HCT116 (cell line): ENCODE measurements around the gene QRFPR.

Experiments
- ATF3 ChIP-seq: IDR thresholded peaks from 2 replicates; pipeline ENCODE4 v1.6.1; 2012
- CTCF ChIP-seq, 3 experiments: fragments of 200-600 bp in 1 of 3; sonication (generic) in 1 of 3; IDR thresholded peaks in 2 of 3; conservative IDR thresholded peaks in 1 of 3; 2 replicates each; pipeline ENCODE4 v1.5.1; 2012 to 2017; ENCODE audit warnings: low read depth in 2 of 3, low read length in 2 of 3, antibody characterized with exemption in 1 of 3, borderline replicate concordance in 1 of 3, control low read depth in 1 of 3, mild to moderate bottlenecking in 1 of 3, mixed read lengths in 1 of 3, mixed run types in 1 of 3, moderate library complexity in 1 of 3; ENCODE audit not compliant: insufficient read depth in 1 of 3
- JUND ChIP-seq: IDR thresholded peaks from 2 replicates; pipeline ENCODE4 v1.6.1; 2012
- POLR2A ChIP-seq: IDR thresholded peaks from 2 replicates; pipeline ENCODE4 v1.7.0; 2011; ENCODE audit warnings: borderline replicate concordance; ENCODE audit not compliant: insufficient read depth, insufficient read length; ENCODE audit errors: extremely low read depth
- SIN3A ChIP-seq: IDR thresholded peaks from 2 replicates; pipeline ENCODE4 v1.6.1; 2012; ENCODE audit warnings: low read depth
- TF ChIP-seq, protein P1 (sequence below): IDR thresholded peaks from 2 replicates; pipeline ENCODE4 v1.6.1; 2012; ENCODE audit warnings: low read depth

DNA sequence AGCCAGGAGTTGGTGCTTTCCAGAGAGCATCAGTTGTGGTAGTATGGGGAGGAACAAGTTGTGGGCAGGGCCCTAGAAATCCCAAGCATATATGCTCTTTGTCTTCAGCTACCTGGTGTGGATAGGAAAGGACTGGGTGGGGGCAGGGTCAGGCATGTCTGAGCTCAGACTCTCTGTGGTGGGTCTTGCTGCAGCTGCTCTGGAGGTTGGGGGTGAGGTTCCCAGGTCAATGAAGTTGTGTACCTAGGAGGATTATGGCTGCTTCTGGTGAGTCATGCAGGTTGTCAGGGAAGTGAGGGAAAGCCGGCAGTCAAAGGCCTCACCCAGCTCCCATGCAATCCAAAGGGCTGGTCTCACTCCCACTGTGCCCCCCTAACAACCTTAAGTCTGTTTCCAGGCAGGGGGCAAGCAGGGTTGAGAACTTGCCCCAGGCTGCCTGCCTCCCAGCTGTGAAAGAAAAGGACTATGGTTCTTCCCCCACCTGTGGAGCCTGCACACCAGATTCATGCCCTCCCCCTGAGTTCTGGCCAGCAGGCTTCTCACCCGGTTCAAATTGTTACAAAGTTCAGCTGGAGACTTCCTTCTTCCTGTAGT, 30.4 kb upstream of the QRFPR start:
- no peak for TF ChIP-seq CTCF (IDR thresholded peaks at IDR 0.05 in 2 of 3, conservative IDR thresholded peaks at IDR 0.05 in 1 of 3; ENCODE audit: borderline replicate concordance in 1 of 3, insufficient read depth in 1 of 3, low read depth in 2 of 3, low read length in 2 of 3)
- no peak for TF ChIP-seq ATF3
- TF ChIP-seq, protein P1, sequence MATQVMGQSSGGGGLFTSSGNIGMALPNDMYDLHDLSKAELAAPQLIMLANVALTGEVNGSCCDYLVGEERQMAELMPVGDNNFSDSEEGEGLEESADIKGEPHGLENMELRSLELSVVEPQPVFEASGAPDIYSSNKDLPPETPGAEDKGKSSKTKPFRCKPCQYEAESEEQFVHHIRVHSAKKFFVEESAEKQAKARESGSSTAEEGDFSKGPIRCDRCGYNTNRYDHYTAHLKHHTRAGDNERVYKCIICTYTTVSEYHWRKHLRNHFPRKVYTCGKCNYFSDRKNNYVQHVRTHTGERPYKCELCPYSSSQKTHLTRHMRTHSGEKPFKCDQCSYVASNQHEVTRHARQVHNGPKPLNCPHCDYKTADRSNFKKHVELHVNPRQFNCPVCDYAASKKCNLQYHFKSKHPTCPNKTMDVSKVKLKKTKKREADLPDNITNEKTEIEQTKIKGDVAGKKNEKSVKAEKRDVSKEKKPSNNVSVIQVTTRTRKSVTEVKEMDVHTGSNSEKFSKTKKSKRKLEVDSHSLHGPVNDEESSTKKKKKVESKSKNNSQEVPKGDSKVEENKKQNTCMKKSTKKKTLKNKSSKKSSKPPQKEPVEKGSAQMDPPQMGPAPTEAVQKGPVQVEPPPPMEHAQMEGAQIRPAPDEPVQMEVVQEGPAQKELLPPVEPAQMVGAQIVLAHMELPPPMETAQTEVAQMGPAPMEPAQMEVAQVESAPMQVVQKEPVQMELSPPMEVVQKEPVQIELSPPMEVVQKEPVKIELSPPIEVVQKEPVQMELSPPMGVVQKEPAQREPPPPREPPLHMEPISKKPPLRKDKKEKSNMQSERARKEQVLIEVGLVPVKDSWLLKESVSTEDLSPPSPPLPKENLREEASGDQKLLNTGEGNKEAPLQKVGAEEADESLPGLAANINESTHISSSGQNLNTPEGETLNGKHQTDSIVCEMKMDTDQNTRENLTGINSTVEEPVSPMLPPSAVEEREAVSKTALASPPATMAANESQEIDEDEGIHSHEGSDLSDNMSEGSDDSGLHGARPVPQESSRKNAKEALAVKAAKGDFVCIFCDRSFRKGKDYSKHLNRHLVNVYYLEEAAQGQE: no peak
- no peak for TF ChIP-seq SIN3A
- no peak for TF ChIP-seq POLR2A
- TF ChIP-seq JUND: no peak
